Measurements from ENCODE around the gene POLG2. TPM values are rescaled to one million over a fixed set of nuclear protein-coding genes. Genes with fewer than 3 reads are reported as not detected.

The POLG2 gene
- total and polyA plus RNA-seq, 10 of the 15 experiments (the other 5 are each of a cell fraction or from before 2014, with no cell fraction given): 10.2 to 27.7 (median 22.2) TPM

DNA sequence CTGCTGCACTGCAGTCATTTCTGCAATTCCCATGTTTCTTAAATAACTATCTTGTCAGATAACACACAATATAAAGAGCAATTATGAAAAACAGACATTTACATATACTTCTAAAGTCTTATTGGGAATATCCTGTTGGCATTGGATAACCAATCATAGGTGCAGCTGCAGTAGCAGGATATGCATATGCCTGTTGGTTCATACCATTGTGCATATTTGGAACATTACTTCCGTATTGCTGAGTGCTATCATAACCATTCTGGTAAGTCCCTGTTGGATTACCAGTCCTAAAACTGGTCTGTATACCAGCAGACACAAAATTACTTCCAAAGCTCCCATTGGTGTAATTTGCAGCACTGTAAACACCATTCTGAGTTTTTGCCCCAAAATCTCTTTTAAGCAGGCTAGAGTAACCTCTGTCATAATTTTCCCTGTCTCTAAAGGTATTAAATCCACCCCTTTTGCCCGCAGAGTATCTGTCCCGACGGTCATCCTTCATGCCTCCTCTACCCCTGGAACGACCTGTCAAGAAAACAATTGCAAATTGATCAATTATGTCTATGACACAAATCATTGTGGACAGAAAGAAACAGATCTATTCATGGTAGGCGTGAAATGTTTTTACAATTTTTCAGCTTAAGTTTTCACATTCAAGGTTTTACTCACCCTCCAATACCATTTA is 3.1 kb upstream of the POLG2 start (continued):
- TF ChIP-seq ZNF592 (IDR thresholded peaks at IDR 0.05) (no peak), SMAD5 (IDR thresholded peaks at IDR 0.05; ENCODE audit: low read depth) (0 out of 2 replicates have a peak, but pooled peaks have one; percentile 51), HDGF (IDR thresholded peaks at IDR 0.05) (no peak), ETV6 (conservative IDR thresholded peaks at IDR 0.05 in 1 of 2, IDR thresholded peaks at IDR 0.05 in 1 of 2; ENCODE audit: borderline replicate concordance in 1 of 2, low read depth in 1 of 2) (no peak), RB1 (IDR thresholded peaks at IDR 0.05; ENCODE audit: borderline replicate concordance) (no peak)
- TF ChIP-seq, protein P1, sequence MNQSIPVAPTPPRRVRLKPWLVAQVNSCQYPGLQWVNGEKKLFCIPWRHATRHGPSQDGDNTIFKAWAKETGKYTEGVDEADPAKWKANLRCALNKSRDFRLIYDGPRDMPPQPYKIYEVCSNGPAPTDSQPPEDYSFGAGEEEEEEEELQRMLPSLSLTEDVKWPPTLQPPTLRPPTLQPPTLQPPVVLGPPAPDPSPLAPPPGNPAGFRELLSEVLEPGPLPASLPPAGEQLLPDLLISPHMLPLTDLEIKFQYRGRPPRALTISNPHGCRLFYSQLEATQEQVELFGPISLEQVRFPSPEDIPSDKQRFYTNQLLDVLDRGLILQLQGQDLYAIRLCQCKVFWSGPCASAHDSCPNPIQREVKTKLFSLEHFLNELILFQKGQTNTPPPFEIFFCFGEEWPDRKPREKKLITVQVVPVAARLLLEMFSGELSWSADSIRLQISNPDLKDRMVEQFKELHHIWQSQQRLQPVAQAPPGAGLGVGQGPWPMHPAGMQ (IDR thresholded peaks at IDR 0.05; ENCODE audit: borderline replicate concordance): no peak
- TF ChIP-seq, protein P2, sequence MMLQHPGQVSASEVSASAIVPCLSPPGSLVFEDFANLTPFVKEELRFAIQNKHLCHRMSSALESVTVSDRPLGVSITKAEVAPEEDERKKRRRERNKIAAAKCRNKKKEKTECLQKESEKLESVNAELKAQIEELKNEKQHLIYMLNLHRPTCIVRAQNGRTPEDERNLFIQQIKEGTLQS (IDR thresholded peaks at IDR 0.05; ENCODE audit: borderline replicate concordance, extremely low read depth, low read depth, low read length): no peak

All from GM12878 (cell line).